DOHH2 (cell line): Measurements from ENCODE around the gene RPAP2.
A peak's percentile ranks its signal among the peaks of the same experiment; 100 is the strongest.
"Not testable (repeated sequence)": the region's sequence is repeated elsewhere in the genome, so short reads cannot be mapped to it uniquely, and the experiment has no call there.

ENCODE experiments used
- H3F3A ChIP-seq: fragments of 200-600 bp; sonication (generic), shearing (Covaris generic); 2 replicates; pipeline ENCODE4 v1.6.0; 2016; ENCODE audit warnings: antibody characterized with exemption, mild to moderate bottlenecking; ENCODE audit not compliant: control insufficient read depth, insufficient read depth
- H3K27ac ChIP-seq: fragments of 200-600 bp; sonication (generic); 2 replicates; pipeline ENCODE4 v1.5.1; 2014; ENCODE audit warnings: low read depth, mild to moderate bottlenecking, low read length, moderate library complexity
- H3K27me3 ChIP-seq: fragments of 200-600 bp; sonication (generic); 2 replicates; pipeline ENCODE4 v1.6.1; 2014; ENCODE audit warnings: mild to moderate bottlenecking, low read length, mixed read lengths; ENCODE audit not compliant: control insufficient read depth
- H3K36me3 ChIP-seq: fragments of 200-600 bp; sonication (generic); 2 replicates; pipeline ENCODE4 v1.6.1; 2014; ENCODE audit warnings: mild to moderate bottlenecking, low read length, moderate library complexity, mixed read lengths; ENCODE audit not compliant: control insufficient read depth
- H3K4me1 ChIP-seq: fragments of 200-600 bp; sonication (generic); 2 replicates; pipeline ENCODE4 v1.6.1; 2014; ENCODE audit warnings: mild to moderate bottlenecking, low read length, mixed read lengths; ENCODE audit not compliant: control insufficient read depth
- H3K4me2 ChIP-seq: fragments of 200-600 bp; sonication (generic); 2 replicates; pipeline ENCODE4 v1.6.0; 2014; ENCODE audit warnings: mild to moderate bottlenecking, low read length, moderate library complexity
- H3K4me3 ChIP-seq: fragments of 200-600 bp; sonication (generic); 2 replicates; pipeline ENCODE4 v1.5.1; 2014; ENCODE audit warnings: mild to moderate bottlenecking, low read length, mixed read lengths
- H3K79me2 ChIP-seq: fragments of 200-600 bp; sonication (generic); 2 replicates; pipeline ENCODE4 v1.6.1; 2014; ENCODE audit warnings: mild to moderate bottlenecking, low read length, mixed read lengths; ENCODE audit not compliant: control insufficient read depth
- H3K9me2 ChIP-seq: fragments of 200-600 bp; sonication (generic); replicated peaks from 2 replicates; pipeline ENCODE4 v1.6.1; 2014; ENCODE audit warnings: mild to moderate bottlenecking, low read length, mixed read lengths; ENCODE audit not compliant: control insufficient read depth
- H3K9me3 ChIP-seq: fragments of 200-600 bp; sonication (generic); 2 replicates; pipeline ENCODE4 v1.6.1; 2014; ENCODE audit warnings: antibody characterized with exemption, low read length, mixed read lengths; ENCODE audit not compliant: control insufficient read depth, insufficient read depth
- H4K20me1 ChIP-seq: fragments of 200-600 bp; sonication (generic); 2 replicates; pipeline ENCODE4 v1.6.0; 2014; ENCODE audit warnings: low read depth, mild to moderate bottlenecking, antibody characterized with exemption, low read length, moderate library complexity; ENCODE audit not compliant: control insufficient read depth, insufficient read depth
- EZH2phosphoT487 ChIP-seq: fragments of 200-600 bp; sonication (generic); IDR thresholded peaks from 2 replicates; pipeline ENCODE4 v1.6.1; 2017; ENCODE audit warnings: borderline replicate concordance, mild to moderate bottlenecking, antibody characterized with exemption, low read length, moderate library complexity, mixed read lengths
- TF ChIP-seq, protein P1 (sequence below): fragments of 200-600 bp; sonication (generic); IDR thresholded peaks from one replicate; pipeline ENCODE4 v1.5.1; 2014; ENCODE audit warnings: antibody characterized with exemption, mild to moderate bottlenecking, low read depth, low read length; ENCODE audit not compliant: poor library complexity, severe bottlenecking

RPAP2 gene

DNA sequence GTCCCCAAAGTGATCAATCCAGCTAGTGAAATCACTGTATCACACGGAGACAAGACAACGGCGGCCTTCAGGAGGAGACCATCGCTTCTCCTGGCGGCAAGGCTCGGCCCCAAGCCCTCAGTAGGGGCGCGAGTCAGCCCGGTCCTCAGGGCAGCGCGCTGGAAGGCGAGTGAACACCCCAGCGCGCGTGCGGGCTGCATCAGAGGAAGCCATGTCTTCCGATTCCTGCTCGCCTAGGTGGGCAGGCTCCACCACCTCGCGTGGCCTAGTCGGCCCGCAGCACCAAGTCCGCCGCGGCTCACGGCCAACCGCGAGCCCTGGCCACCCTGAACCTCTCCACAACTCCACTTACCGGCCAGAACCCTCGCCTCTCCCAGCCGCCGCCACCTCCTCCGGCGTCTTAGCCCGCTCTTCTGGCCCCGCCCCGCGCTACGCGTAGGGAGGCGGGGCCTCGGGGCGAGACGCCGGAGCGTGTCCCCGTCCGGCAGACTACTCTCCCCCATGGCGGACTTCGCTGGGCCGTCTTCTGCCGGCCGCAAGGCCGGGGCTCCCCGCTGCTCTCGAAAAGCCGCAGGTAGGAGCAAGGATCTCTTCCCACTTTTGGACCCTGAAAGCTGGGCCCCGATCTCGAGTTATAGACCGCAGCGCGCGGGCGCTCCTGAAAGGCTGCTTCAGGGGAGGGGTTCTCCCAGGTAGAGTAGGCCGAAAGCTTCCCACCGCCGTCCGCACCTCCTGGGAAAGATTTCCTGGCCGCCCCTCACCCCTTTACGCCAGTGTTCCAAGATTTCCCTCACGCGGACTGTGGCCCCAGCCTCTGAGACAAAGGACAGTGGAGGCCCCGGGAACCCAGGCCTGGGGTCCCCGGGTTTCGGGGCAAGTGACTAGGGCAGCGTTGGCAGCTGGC lies at the start of gene RPAP2, which contains the start of gene GLMN:
Gene RPAP2, plus strand, starts transcription at position 487 of the 904 bp plus-strand sequence. Its CDS starts 15 bp downstream, at position 502.
Gene GLMN, minus strand, starts transcription at position 415 of the 904 bp plus-strand sequence. CDS start 988 bp downstream, outside the sequence.
- Histone ChIP-seq H4K20me1 (peaks cover 2% of the 10 kb centered on the region; the same call in 1 of the 2 replicates), H3K79me2 (peaks cover 44% of the 10 kb centered on the region), H3K9me2 (no peaks in the 10 kb centered on the region), H3K4me1 (peaks cover 19% of the 10 kb centered on the region), H3K4me2 (peak within 1 kb of the TSS; percentile 80), H3K4me3 (peak within 1 kb of the TSS; percentile 86), H3F3A (0 out of 2 replicates have a peak, but pooled peaks cover 3% of the 10 kb centered on the region), H3K9me3 (no peaks in the 10 kb centered on the region), H3K27me3 (no peaks in the 10 kb centered on the region), H3K36me3 (peaks cover 50% of the 10 kb centered on the region), H3K27ac (peak within 1 kb of the TSS; percentile 72)
- TF ChIP-seq, protein P1, sequence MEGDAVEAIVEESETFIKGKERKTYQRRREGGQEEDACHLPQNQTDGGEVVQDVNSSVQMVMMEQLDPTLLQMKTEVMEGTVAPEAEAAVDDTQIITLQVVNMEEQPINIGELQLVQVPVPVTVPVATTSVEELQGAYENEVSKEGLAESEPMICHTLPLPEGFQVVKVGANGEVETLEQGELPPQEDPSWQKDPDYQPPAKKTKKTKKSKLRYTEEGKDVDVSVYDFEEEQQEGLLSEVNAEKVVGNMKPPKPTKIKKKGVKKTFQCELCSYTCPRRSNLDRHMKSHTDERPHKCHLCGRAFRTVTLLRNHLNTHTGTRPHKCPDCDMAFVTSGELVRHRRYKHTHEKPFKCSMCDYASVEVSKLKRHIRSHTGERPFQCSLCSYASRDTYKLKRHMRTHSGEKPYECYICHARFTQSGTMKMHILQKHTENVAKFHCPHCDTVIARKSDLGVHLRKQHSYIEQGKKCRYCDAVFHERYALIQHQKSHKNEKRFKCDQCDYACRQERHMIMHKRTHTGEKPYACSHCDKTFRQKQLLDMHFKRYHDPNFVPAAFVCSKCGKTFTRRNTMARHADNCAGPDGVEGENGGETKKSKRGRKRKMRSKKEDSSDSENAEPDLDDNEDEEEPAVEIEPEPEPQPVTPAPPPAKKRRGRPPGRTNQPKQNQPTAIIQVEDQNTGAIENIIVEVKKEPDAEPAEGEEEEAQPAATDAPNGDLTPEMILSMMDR, result no peak

DNA sequence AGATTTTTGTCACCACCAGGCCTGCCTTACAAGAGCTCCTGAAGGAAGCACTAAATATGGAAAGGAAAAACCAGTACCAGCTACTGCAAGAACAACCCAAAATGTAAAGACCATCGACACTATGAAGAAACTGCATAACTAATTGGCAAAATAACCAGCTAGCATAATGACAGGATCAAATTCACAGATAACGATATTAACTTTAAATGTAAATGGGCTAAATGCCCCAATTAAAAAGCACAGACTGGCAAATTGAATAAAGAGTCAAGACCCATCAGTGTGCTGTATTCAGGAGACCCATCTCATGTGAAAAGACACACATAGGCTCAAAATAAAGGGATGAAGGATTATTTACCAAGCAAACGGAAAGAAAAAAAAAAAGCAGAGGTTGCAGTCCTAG lies 44.1 kb upstream of the RPAP2 start:
- not testable (repeated sequence) for H4K20me1 ChIP-seq, H3K27ac ChIP-seq, H3K27me3 ChIP-seq, H3K9me2 ChIP-seq, H3K4me2 ChIP-seq, H3K4me3 ChIP-seq, H3K4me1 ChIP-seq, H3K36me3 ChIP-seq, H3K79me2 ChIP-seq, H3F3A ChIP-seq, H3K9me3 ChIP-seq

DNA sequence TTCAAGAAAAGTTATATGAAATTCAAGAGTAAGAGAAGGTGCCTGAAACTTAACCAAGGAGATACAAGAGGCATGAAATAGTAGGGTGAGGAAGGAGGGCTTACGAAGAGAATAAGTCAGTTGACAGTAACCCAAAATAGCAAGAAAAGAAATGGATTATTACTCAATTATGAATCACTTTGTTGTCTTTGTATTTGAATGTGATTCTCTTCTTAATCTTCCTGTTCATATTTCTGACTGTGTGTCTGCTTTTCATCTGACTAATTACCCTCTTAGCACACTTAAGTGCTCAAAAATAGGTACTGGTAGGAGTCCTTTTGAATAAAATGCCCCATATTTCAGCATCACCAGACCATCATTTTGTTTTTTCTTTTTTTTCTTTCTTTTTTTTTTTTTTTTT lies 39.5 kb upstream of the RPAP2 start:
- no peaks in the 10 kb centered on the region for H3F3A ChIP-seq
- no peak overlapping the region for H3K4me2 ChIP-seq
- no peaks in the 10 kb centered on the region for H3K79me2 ChIP-seq
- TF ChIP-seq, protein P1, result no peak
- TF ChIP-seq EZH2phosphoT487, result no peak
- H3K4me3 ChIP-seq, result no peak overlapping the region
- H3K27ac ChIP-seq, result no peak overlapping the region
- H3K9me3 ChIP-seq, result no peaks in the 10 kb centered on the region
- no peaks in the 10 kb centered on the region for H3K4me1 ChIP-seq
- H4K20me1 ChIP-seq, result no peaks in the 10 kb centered on the region
- H3K9me2 ChIP-seq, result no peaks in the 10 kb centered on the region
- H3K27me3 ChIP-seq, result no peaks in the 10 kb centered on the region
- H3K36me3 ChIP-seq, result peaks cover 26% of the 10 kb centered on the region

DNA sequence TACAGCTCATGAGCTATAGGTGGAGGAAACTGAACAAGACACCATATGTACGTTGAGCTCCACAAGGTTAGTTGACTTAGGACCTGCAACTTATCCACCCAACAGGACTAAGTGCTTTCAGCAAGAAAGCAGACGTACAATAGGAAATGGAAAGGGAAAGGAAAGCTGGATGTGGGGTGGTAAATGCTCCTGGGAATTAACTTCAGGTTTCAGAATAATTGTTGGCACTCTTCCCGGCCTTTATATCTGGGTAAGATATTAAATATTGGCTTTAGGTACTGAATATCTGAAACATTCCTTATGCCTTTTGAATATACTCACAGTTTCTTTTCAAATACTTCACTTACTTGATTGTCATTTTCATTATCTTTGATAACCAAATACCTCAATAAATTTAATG lies 36.3 kb upstream of the RPAP2 start:
- no peaks in the 10 kb centered on the region for H3K4me1 ChIP-seq
- H3K27me3 ChIP-seq, result no peaks in the 10 kb centered on the region
- TF ChIP-seq EZH2phosphoT487, result no peak
- TF ChIP-seq, protein P1, result no peak
- H3K79me2 ChIP-seq, result no peaks in the 10 kb centered on the region
- no peaks in the 10 kb centered on the region for H4K20me1 ChIP-seq
- no peaks in the 10 kb centered on the region for H3K9me2 ChIP-seq
- H3K27ac ChIP-seq, result no peak overlapping the region
- H3F3A ChIP-seq, result no peaks in the 10 kb centered on the region
- no peak overlapping the region for H3K4me3 ChIP-seq
- H3K4me2 ChIP-seq, result no peak overlapping the region
- H3K36me3 ChIP-seq, result peaks cover 30% of the 10 kb centered on the region
- H3K9me3 ChIP-seq, result no peaks in the 10 kb centered on the region
